ENCODE measurements around the gene CIB4. TPM values are rescaled to one million over a fixed set of nuclear protein-coding genes. Genes with fewer than 3 reads are reported as not detected.
A peak's percentile ranks its signal among the peaks of the same experiment; 100 is the strongest.

CIB4 gene
- total RNA-seq, 1 experiment from 2014 or later = not detected

DNA sequence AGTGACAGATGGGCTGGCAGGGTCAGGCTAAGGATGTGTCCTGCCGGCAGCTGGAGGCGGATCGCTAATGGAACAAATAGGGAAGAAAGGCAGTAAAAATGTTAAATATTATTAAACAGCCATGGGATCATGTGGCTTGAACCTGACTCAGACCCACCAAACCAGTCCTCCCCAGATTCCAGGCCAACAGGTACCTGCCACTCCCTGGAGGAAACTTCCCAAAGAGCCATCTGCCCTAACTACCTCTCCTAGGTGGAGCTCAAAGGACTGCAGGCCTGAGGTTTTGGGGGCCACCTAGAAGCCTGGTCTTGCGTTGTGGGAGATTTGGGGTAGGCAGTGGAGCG, 34.3 kb downstream of the CIB4 start:
- Histone ChIP-seq H3K4me1 (replicated peaks; ENCODE audit: insufficient read depth) (peaks cover 25% of the 10 kb centered on the region), H3K27me3 (ENCODE audit: insufficient read depth, low read depth) (no peaks in the 10 kb centered on the region), H3K9me3 (ENCODE audit: insufficient read depth, low read depth) (no peaks in the 10 kb centered on the region), H2AFZ (peak overlapping the region; percentile 57; the same call in 1 of the 2 replicates), H3K27ac (peak overlapping the region; percentile 62), H3K4me3 (peak overlapping the region; percentile 17; the same call in 1 of the 2 replicates), H3F3A (ENCODE audit: insufficient read depth, low read depth) (peaks cover 18% of the 10 kb centered on the region), H3K9me2 (ENCODE audit: insufficient read depth) (no peaks in the 10 kb centered on the region), H3K4me2 (peak overlapping the region; percentile 72), H3K36me3 (ENCODE audit: low read depth) (no peaks in the 10 kb centered on the region), H3K79me2 (ENCODE audit: low read depth) (no peaks in the 10 kb centered on the region), H4K20me1 (ENCODE audit: insufficient read depth) (no peaks in the 10 kb centered on the region)
- ChIA-PET CTCF (interaction anchor here (0.6 to 1.3 kb wide), 3 partner anchors 34 to 1435 kb away, joined by 5 to 9 read pairs (median 8); partner anchors contain the start of gene CIB4), POLR2A (ENCODE audit: unreplicated experiment) (interaction anchor here (0.5 to 1.1 kb wide), 3 partner anchors 64 to 303 kb away, joined by 3 to 9 read pairs (median 7); no protein-coding TSS in a partner anchor)
- DNase-seq = peak; percentile 77 to 90
- intact Hi-C loops (cut with micrococcal nuclease; ENCODE audit: unreplicated experiment) = loop anchor here (1.0 to 10.0 kb wide), 4 partner anchors 34 to 238 kb away; partner anchors contain the start of genes CIB4 and DPYSL5
- BruUV-seq (replicated peaks) = no TSS peak
- TF ChIP-seq EZH2 (IDR thresholded peaks at IDR 0.05; ENCODE audit: low read depth) = no peak
- TF ChIP-seq, protein P1, sequence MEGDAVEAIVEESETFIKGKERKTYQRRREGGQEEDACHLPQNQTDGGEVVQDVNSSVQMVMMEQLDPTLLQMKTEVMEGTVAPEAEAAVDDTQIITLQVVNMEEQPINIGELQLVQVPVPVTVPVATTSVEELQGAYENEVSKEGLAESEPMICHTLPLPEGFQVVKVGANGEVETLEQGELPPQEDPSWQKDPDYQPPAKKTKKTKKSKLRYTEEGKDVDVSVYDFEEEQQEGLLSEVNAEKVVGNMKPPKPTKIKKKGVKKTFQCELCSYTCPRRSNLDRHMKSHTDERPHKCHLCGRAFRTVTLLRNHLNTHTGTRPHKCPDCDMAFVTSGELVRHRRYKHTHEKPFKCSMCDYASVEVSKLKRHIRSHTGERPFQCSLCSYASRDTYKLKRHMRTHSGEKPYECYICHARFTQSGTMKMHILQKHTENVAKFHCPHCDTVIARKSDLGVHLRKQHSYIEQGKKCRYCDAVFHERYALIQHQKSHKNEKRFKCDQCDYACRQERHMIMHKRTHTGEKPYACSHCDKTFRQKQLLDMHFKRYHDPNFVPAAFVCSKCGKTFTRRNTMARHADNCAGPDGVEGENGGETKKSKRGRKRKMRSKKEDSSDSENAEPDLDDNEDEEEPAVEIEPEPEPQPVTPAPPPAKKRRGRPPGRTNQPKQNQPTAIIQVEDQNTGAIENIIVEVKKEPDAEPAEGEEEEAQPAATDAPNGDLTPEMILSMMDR (conservative IDR thresholded peaks at IDR 0.05) = no peak

DNA sequence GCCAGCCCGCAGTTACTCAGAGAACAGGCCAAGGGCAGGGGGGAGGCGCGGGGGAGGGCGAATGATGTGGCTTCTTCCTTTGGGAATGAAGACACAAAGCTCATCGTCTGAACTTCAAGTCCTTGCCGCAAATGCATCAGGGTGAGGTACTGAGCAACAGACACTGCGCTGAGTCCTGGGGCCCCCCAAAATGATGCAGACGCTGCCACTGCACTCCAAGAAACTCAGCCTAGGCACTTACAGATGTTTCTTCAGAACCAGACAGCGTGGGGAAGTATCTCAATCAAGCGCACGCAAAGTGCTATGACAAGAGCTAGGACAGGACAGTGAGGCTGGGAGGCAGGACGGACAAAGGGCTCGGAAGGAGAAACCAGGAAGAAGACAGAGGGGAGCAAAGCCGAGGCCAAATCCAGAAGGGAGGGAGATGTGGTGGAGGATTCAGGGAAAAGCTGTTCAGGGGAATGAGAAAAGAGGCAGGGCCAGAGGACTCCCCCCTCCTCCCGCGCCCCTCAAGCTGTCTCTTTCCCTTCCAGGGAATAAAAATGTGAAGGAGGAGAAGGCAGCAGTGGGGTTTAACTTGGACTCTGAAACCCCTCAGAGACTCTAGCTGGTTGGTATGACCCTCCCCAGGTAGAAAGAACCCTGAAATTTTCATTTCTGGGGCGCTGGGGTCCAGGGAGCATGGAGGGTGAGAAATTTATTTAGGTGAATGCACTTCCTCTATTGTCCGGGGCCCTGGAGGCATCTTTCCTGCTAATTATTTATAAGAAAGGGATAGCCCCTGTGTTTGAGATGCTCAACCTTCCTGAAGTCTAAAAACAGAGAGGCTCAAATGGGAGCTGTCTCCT, 34.9 kb downstream of the CIB4 start:
- no peaks in the 10 kb centered on the region for H3K79me2 ChIP-seq (ENCODE audit: low read depth)
- H3K9me2 ChIP-seq (ENCODE audit: insufficient read depth) = no peaks in the 10 kb centered on the region
- H3K4me1 ChIP-seq (replicated peaks; ENCODE audit: insufficient read depth) = peaks cover 25% of the 10 kb centered on the region
- H4K20me1 ChIP-seq (ENCODE audit: insufficient read depth) = no peaks in the 10 kb centered on the region
- no peaks in the 10 kb centered on the region for H3K9me3 ChIP-seq (ENCODE audit: insufficient read depth, low read depth)
- CTCF ChIA-PET = interaction anchor here (0.6 to 1.3 kb wide), 5 partner anchors 9 to 158 kb away, joined by 3 to 9 read pairs (median 4); partner anchors contain the start of gene CIB4
- peak overlapping the region; percentile 62 for H3K27ac ChIP-seq
- H2AFZ ChIP-seq = peak overlapping the region; percentile 57; the same call in 1 of the 2 replicates
- intact Hi-C loops (cut with micrococcal nuclease; ENCODE audit: unreplicated experiment) = loop anchor here (1.0 to 10.0 kb wide), 5 partner anchors 35 to 239 kb away; partner anchors contain the start of genes CIB4 and DPYSL5
- POLR2A ChIA-PET (ENCODE audit: unreplicated experiment) = interaction anchor here (0.5 to 1.1 kb wide), 3 partner anchors 65 to 303 kb away, joined by 3 to 9 read pairs (median 7); no protein-coding TSS in a partner anchor
- no peaks in the 10 kb centered on the region for H3K36me3 ChIP-seq (ENCODE audit: low read depth)
- BruUV-seq (replicated peaks) = no TSS peak
- H3K27me3 ChIP-seq (ENCODE audit: insufficient read depth, low read depth) = no peaks in the 10 kb centered on the region
- H3K4me2 ChIP-seq = peak overlapping the region; percentile 72
- no peak for TF ChIP-seq EZH2 (IDR thresholded peaks at IDR 0.05; ENCODE audit: low read depth)
- TF ChIP-seq, protein P1 (conservative IDR thresholded peaks at IDR 0.05) = no peak
- no peak for DNase-seq
- H3F3A ChIP-seq (ENCODE audit: insufficient read depth, low read depth) = peaks cover 18% of the 10 kb centered on the region
- no peak overlapping the region for H3K4me3 ChIP-seq

DNA sequence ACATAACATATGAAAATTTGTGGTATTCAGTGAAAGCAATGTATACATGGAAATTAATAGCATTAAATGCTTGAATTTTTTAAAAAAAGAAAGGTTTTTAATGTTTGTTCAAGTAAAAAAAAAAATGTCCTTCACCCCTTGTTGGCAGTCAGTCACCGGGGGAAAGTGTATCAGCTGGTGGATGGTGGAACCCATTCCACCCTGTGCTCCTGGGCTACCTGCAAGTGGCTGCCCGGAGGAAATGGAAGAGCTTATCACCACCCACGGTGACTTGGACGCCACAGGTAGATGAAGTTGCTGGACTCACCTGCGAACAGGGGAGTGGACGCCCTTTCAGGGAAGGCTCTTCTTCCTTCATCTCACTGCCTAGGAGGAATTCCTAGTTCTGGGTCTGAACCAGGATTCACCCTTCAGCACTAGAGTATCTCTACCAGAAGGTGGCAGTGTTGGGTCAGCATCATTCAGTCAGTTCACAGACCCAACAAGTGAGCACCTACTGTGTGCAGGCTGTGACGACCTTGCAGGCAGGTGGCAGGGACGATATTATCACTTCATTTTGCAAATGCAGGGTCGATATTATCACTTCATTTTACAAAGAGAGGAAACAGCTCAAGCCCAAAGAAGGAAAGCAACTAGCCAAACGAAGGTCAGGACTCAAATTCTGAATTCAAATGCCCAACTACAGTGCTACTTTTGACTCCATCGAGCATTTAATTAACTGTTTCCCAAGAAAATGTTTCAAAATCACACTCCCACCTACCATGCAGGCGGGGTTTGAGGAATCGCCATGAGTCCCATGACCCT, 35.8 kb downstream of the CIB4 start:
- no peak overlapping the region for H3K4me2 ChIP-seq
- peaks cover 25% of the 10 kb centered on the region for H3K4me1 ChIP-seq (replicated peaks; ENCODE audit: insufficient read depth)
- no peaks in the 10 kb centered on the region for H3K9me3 ChIP-seq (ENCODE audit: insufficient read depth, low read depth)
- no peaks in the 10 kb centered on the region for H3K79me2 ChIP-seq (ENCODE audit: low read depth)
- no peaks in the 10 kb centered on the region for H3K27me3 ChIP-seq (ENCODE audit: insufficient read depth, low read depth)
- no TSS peak for BruUV-seq (replicated peaks)
- peak; percentile 45 to 49 for DNase-seq
- CTCF ChIA-PET = interaction anchor here (0.6 to 1.3 kb wide), 3 partner anchors 9 to 157 kb away, joined by 4 to 9 read pairs (median 4); partner anchors contain the start of gene CIB4
- H3K4me3 ChIP-seq = no peak overlapping the region
- H3K36me3 ChIP-seq (ENCODE audit: low read depth) = no peaks in the 10 kb centered on the region
- POLR2A ChIA-PET (ENCODE audit: unreplicated experiment) = no interaction called here
- no peak overlapping the region for H2AFZ ChIP-seq
- TF ChIP-seq EZH2 (IDR thresholded peaks at IDR 0.05; ENCODE audit: low read depth) = no peak
- TF ChIP-seq, protein P1 (conservative IDR thresholded peaks at IDR 0.05) = peak; percentile 99
- H4K20me1 ChIP-seq (ENCODE audit: insufficient read depth) = no peaks in the 10 kb centered on the region
- H3F3A ChIP-seq (ENCODE audit: insufficient read depth, low read depth) = peaks cover 18% of the 10 kb centered on the region
- H3K27ac ChIP-seq = no peak overlapping the region
- intact Hi-C loops (cut with micrococcal nuclease; ENCODE audit: unreplicated experiment) = loop anchor here (1.0 to 10.0 kb wide), 3 partner anchors 92 to 239 kb away; partner anchors contain the start of gene DPYSL5
- H3K9me2 ChIP-seq (ENCODE audit: insufficient read depth) = no peaks in the 10 kb centered on the region

All from PC-9 (cell line).